Endothelial cell of umbilical vein (primary cell): ENCODE measurements around the gene CCDC27.

Experiments used
- EZH2 ChIP-seq: IDR thresholded peaks from 2 replicates; pipeline ENCODE4 v1.6.1; 2012; ENCODE audit warnings: borderline replicate concordance, low read depth, mild to moderate bottlenecking, moderate library complexity, low read length, inconsistent platforms; ENCODE audit not compliant: severe bottlenecking
- FOS ChIP-seq: IDR thresholded peaks from 2 replicates; pipeline ENCODE4 v1.6.1; 2011; ENCODE audit warnings: mild to moderate bottlenecking, low read length, moderate library complexity, borderline replicate concordance; ENCODE audit not compliant: insufficient read depth
- GATA2 ChIP-seq: IDR thresholded peaks from 2 replicates; pipeline ENCODE4 v1.7.0; 2011; ENCODE audit warnings: low read depth, mild to moderate bottlenecking, moderate library complexity, mixed read lengths, low read length; ENCODE audit not compliant: insufficient read length, insufficient read depth
- JUN ChIP-seq: IDR thresholded peaks from 2 replicates; pipeline ENCODE4 v1.6.1; 2011; ENCODE audit warnings: borderline replicate concordance, low read depth; ENCODE audit not compliant: insufficient read length, insufficient read depth
- MAX ChIP-seq: IDR thresholded peaks from 2 replicates; pipeline ENCODE4 v1.6.1; 2011; ENCODE audit not compliant: insufficient read depth, insufficient read length
- MYC ChIP-seq: IDR thresholded peaks from one replicate; pipeline ENCODE4 v1.6.1; 2011; ENCODE audit warnings: mild to moderate bottlenecking, low read depth, low read length
- POLR2A ChIP-seq: IDR thresholded peaks from 2 replicates; pipeline ENCODE4 v1.6.1; 2012; ENCODE audit warnings: low read depth, mild to moderate bottlenecking, control low read depth, low read length
- POLR2AphosphoS5 ChIP-seq: IDR thresholded peaks from 2 replicates; pipeline ENCODE4 v1.6.1; 2012; ENCODE audit warnings: low read depth, mild to moderate bottlenecking, control low read depth, low read length, moderate library complexity; ENCODE audit not compliant: insufficient read depth
- TF ChIP-seq, protein P1 (sequence below), 2 donors: IDR thresholded peaks; 1 replicate in 1 of 2; 2 replicates in 1 of 2; pipeline ENCODE4 v1.5.1; 2011; ENCODE audit warnings: low read length in 2 of 2, mild to moderate bottlenecking in 2 of 2, moderate library complexity in 2 of 2, control low read depth in 1 of 2, inconsistent platforms in 1 of 2, low read depth in 1 of 2; ENCODE audit not compliant: insufficient read depth in 1 of 2; ENCODE audit errors: extremely low read depth in 1 of 2

GRCh38 chr1:3805038-3805437 is 52.8 kb downstream of the CCDC27 start:
- TF ChIP-seq EZH2 (no peak), POLR2A (no peak), GATA2 (no peak), POLR2AphosphoS5 (no peak), MAX (no peak), JUN (no peak), MYC (no peak), FOS (no peak)
- TF ChIP-seq, protein P1, sequence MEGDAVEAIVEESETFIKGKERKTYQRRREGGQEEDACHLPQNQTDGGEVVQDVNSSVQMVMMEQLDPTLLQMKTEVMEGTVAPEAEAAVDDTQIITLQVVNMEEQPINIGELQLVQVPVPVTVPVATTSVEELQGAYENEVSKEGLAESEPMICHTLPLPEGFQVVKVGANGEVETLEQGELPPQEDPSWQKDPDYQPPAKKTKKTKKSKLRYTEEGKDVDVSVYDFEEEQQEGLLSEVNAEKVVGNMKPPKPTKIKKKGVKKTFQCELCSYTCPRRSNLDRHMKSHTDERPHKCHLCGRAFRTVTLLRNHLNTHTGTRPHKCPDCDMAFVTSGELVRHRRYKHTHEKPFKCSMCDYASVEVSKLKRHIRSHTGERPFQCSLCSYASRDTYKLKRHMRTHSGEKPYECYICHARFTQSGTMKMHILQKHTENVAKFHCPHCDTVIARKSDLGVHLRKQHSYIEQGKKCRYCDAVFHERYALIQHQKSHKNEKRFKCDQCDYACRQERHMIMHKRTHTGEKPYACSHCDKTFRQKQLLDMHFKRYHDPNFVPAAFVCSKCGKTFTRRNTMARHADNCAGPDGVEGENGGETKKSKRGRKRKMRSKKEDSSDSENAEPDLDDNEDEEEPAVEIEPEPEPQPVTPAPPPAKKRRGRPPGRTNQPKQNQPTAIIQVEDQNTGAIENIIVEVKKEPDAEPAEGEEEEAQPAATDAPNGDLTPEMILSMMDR (IDR thresholded peaks at IDR 0.05; ENCODE audit: extremely low read depth in 1 of 2, insufficient read depth in 1 of 2, low read depth in 1 of 2, low read length in 2 of 2) = no peak
